PC-3 (cell line): ENCODE measurements around the gene THADA.

Source experiments
- CTCF ChIP-seq: fragments of 300-600 bp; sonication (generic); conservative IDR thresholded peaks from 2 replicates; pipeline ENCODE4 v1.5.1; 2017; ENCODE audit warnings: antibody characterized with exemption, low read depth, mild to moderate bottlenecking, low read length
- EZH2 ChIP-seq: fragments of 300-600 bp; sonication (generic); IDR thresholded peaks from one replicate; pipeline ENCODE4 v1.6.1; 2017; ENCODE audit warnings: antibody characterized with exemption, mild to moderate bottlenecking, low read length; ENCODE audit not compliant: unreplicated experiment

- TF ChIP-seq CTCF (no peak), EZH2 (no peak)
Observed at GRCh38 chr2:43255296-43255910, 340.4 kb downstream of the THADA start.
